ENCODE results near the gene MERTK.

GRCh38 chr2:111897630-111897923 lies 830 bp upstream of the MERTK start:
- TF ChIP-seq EZH2 (IDR thresholded peaks at IDR 0.05; ENCODE audit: borderline replicate concordance, low read depth, low read length, poor library complexity, severe bottlenecking), result no peak
- TF ChIP-seq, protein P1, sequence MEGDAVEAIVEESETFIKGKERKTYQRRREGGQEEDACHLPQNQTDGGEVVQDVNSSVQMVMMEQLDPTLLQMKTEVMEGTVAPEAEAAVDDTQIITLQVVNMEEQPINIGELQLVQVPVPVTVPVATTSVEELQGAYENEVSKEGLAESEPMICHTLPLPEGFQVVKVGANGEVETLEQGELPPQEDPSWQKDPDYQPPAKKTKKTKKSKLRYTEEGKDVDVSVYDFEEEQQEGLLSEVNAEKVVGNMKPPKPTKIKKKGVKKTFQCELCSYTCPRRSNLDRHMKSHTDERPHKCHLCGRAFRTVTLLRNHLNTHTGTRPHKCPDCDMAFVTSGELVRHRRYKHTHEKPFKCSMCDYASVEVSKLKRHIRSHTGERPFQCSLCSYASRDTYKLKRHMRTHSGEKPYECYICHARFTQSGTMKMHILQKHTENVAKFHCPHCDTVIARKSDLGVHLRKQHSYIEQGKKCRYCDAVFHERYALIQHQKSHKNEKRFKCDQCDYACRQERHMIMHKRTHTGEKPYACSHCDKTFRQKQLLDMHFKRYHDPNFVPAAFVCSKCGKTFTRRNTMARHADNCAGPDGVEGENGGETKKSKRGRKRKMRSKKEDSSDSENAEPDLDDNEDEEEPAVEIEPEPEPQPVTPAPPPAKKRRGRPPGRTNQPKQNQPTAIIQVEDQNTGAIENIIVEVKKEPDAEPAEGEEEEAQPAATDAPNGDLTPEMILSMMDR (conservative IDR thresholded peaks at IDR 0.05; ENCODE audit: low read depth, low read length), result no peak

Data from A673 (cell line).